NCI-H2227 treated with DMSO at 0.1 percent for 48 hours (cell line): ENCODE results near the gene COL13A1.

Source experiments
- DNase-seq: peaks from one replicate; lab custom pipeline; 2025; lab: John Stamatoyannopoulos, UW

COL13A1 gene

GRCh38 chr10:69963835-69964710 is 162.4 kb downstream of the COL13A1 start:
- no peak for DNase-seq

- DNase-seq, result no peak
Measured at GRCh38 chr10:69965086-69965485, 163.4 kb downstream of the COL13A1 start.

- DNase-seq, result no peak
Measured at GRCh38 chr10:69965919-69966662, 164.4 kb downstream of the COL13A1 start.

- DNase-seq, result no peak
Measured at GRCh38 chr10:69968830-69969229, 167.1 kb downstream of the COL13A1 start.

- no peak for DNase-seq
Measured at GRCh38 chr10:69969977-69970376, 168.3 kb downstream of the COL13A1 start.

GRCh38 chr10:69972981-69973397 is 171.3 kb downstream of the COL13A1 start:
- DNase-seq, result no peak

- no peak for DNase-seq
Measured at GRCh38 chr10:69973678-69974077, 172.0 kb downstream of the COL13A1 start.

GRCh38 chr10:69974551-69975155 is 172.9 kb downstream of the COL13A1 start:
- DNase-seq, result peak; percentile 73

GRCh38 chr10:69976795-69977546 is 175.3 kb downstream of the COL13A1 start:
- no peak for DNase-seq

- no peak for DNase-seq
Measured at GRCh38 chr10:69979174-69979573, 177.5 kb downstream of the COL13A1 start.

- no peak for DNase-seq
Measured at GRCh38 chr10:69980672-69981071, 179.0 kb downstream of the COL13A1 start.

GRCh38 chr10:69988094-69988493 is 186.4 kb downstream of the COL13A1 start:
- no peak for DNase-seq

GRCh38 chr10:69991151-69991550 is 189.4 kb downstream of the COL13A1 start:
- DNase-seq, result no peak

- DNase-seq, result peak; percentile 5
Measured at GRCh38 chr10:69994262-69994661, 192.6 kb downstream of the COL13A1 start.

GRCh38 chr10:69996611-69997010 is 194.9 kb downstream of the COL13A1 start:
- DNase-seq, result no peak

- no peak for DNase-seq
Measured at GRCh38 chr10:70000262-70000661, 198.6 kb downstream of the COL13A1 start.

- no peak for DNase-seq
Measured at GRCh38 chr10:70007116-70007820, 205.6 kb downstream of the COL13A1 start.
